Stimulated activated CD4-positive, alpha-beta T cell treated with anti-CD3 and anti-CD28 coated beads, Interleukin-1b, Interleukin-23, amount 100 ng/mL, for 48 hours (primary cell): ENCODE measurements around the gene GHSR.

Experiments used
- DNase-seq: peaks from one replicate; pipeline ENCODE4 v3.0.0-alpha.2; 2020

GHSR gene

GRCh38 chr3:172437713-172438112 is 10.5 kb downstream of the GHSR start:
- no peak for DNase-seq

DNA sequence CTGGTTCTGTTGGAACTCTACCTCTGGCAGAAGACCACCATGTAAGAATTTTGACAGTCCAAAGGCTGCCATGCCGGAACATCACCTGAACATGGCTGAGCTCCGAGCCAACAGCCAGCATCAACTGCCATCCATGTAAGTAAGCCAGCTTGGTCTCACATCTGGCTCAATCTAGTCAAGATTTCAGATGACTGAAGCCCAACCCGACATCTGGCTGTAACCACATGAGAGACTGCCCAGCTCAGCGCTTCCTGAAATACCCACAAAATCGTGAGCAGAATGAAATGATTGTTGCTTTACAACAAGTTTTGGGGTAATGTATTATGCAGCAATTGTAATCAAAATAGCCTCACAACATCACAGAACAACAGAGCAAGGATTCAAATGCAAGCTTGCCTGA is 32.9 kb downstream of the GHSR start:
- no peak for DNase-seq

- no peak for DNase-seq
Observed at GRCh38 chr3:172411478-172411947, 36.7 kb downstream of the GHSR start.

DNA sequence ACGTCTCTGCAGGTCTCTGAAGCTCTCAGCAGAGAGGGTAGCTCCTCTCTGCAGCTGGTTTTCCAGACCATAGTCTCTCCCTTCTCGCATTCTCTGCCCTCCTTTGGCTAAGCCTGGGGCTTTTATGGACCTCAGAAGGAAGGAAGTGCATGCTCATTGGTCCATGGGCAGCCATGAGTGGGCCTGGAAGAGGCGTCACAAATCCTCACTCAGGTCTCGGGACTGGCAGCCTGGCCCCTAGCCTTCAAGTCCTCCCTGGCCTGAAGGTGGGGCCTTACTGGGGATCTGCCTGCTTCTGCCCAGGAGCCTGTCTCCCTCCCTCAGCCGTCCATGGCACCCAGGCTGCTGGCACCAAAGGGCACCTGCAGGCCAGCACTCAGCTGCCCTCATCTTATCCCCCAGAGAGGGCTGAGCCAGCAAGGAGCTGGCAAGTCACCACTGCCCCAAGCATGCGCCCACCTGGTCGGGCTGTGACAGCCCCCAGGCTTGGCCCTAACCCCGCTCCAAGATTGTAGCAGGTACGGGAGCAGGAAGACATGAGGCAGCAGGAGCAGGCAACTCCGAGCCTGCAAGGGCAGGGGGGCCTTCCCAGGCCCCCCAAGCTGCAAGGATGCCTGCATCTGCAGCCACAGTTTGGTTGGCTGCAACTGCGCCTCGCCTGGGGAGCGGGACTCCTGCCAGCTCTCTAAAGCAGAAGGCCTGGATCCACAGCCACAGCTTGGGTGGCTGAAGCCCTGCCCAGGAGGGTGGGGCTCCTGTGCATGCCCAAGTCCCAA is 37.4 kb downstream of the GHSR start:
- no peak for DNase-seq

DNA sequence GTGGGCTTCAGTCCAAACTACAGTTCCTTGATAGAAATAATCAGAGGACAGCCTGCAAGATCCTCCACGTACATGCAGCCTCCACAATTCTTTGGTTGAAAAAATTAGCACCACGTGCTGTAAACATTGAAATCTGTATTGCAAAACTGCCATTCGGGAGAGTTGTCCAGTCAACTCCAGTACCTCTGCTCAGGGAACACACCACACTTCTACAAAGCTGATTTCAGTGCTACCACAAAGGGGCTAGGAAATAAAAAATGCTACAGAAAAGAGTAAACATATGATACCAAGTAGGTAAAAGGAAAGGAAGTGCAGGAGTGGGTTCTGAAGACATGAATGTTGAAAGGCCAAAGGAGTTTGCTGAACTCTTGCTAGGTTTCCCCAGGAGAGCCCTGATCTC is 40.4 kb downstream of the GHSR start:
- DNase-seq, result no peak

DNA sequence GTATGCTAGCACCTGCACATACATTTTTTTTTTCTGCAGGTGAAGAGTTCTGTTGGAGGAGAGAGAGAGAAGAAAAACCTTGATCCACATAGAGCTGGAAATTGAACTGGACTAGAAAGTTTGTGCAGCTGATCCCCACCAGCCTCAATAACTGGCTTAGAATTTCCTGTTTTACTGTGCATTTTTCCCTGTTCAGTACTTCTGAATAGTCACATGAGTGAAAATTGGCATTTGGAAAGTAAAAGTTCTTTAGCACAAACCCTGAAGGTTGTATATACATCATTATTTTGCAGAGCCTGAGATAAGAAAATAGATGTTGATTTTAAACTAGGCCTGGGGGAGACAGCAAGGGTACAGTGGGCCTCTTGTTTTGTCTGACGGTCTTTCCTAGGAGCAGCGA is 42.3 kb downstream of the GHSR start:
- DNase-seq, result no peak

DNA sequence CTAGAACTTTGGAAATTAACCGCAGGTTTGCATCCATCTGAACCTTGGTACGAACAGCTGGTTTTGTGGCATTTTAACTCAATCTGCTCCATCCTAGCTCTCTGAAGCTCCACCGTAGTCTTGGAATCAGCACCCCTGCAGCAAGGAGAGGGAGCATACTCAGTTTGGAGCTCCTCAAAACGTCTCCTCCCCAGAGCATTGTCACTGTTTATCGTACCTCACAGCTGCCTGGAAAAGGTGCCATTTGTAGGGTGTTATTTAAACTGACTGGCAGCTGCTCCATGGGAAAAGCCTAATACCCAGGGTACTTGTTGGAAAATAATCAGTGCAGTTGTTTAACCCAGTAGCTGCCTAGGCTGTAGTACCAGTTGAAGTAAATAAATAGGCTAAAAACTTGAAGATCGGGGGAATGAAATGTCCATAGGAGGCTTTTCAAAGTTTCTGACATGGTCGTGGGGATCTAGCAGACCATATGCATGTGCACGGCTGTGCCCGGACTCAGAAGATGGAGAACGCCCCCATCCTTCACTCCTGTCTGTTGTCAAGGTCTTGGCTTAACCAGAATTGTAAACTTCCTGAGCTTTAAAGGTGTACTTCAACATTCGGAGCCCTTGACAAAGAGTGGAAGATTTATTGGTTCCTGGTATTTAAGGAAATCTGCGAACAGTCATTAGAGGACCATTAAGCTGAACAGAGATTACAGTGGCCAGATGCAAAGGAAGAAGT is 43.9 kb downstream of the GHSR start:
- DNase-seq, result no peak

- DNase-seq, result no peak
Observed at GRCh38 chr3:172402892-172403643, 45.2 kb downstream of the GHSR start.

DNA sequence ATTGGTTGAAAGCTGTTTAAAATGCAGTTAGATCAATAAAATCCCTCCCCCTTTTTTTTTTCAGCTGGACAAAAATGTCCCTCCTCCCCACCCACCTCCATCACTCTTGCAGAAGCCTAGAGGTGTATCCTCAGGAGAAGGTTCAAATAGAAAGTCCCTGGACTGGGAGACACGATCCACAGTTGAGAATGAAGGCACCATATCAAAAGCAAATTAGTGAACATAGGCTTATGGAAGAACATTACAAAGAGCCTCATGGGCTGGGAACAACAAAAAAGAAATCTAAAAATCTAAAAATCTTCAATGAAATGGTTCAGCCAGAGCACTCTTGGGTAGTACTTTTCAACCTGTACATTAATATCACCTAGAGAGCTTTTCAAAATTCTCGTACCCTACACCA is 46.2 kb downstream of the GHSR start:
- no peak for DNase-seq

DNA sequence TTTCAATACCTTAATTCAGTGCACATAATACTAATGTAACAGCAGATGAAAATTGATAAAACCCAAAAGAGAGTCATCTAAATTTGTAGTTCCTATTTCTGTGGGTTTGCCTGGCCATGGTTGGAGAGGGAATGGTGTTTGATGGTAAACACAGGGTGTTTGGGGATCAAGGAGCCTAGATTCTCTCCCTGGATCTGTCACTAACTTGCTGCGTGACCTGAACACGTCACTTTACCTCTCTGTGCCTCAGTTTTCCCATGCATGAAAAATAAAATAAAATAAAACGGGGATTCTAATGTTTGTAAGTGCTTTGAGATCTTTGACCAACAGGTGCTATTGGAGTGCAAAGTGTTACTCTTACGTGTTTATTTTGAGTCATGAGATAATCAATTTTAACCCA is 49.8 kb downstream of the GHSR start:
- DNase-seq, result no peak

DNA sequence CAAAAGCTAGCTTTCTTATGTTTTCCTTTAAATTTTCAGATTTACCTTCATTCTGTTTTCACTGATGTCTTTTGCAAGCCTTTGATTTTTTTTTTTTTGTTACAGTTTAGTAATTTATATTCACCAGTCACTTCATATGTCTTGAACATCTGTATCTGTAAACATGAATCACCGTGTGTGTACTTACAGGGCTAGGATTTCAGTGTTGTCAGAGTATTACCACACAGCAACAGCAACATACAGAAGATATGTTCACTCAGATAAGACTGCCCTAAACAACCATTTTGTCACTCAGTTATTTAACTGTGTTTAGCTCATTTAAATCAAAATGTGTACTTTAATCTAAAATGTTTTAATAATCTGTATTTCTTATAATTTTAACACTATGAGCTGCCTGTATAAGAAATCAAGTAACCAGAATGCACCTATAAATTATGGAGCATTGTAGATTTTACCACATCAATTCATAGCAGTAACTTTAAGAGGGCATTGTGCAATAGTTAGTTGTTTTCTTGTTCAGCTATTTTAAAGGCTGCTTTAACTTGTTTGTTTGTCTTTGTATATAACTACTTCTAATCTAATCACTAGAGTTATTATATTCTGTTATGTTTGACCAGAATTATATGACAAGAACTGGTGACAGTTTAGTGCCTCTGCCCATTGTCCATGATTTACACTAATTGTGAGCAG is 50.4 kb downstream of the GHSR start:
- DNase-seq, result no peak

- no peak for DNase-seq
Observed at GRCh38 chr3:172396400-172396799, 51.9 kb downstream of the GHSR start.

GRCh38 chr3:172394692-172395091 is 53.6 kb downstream of the GHSR start:
- DNase-seq, result no peak
